Left ventricle myocardium inferior (tissue), 1 donor: ENCODE data around the gene GRIN3A. TPM values are rescaled to one million over a fixed set of nuclear protein-coding genes. Genes with fewer than 3 reads are reported as not detected.

Source experiments
- DNase-seq: peaks from one replicate; pipeline ENCODE4 v3.0.0-alpha.2; 2020
- H3K27ac ChIP-seq: fragments of 200-600 bp; replicated peaks from 2 replicates; pipeline ENCODE4 v1.8.0; 2021
- H3K27me3 ChIP-seq: fragments of 200-600 bp; 2 replicates; pipeline ENCODE4 v1.8.0; 2021; ENCODE audit warnings: low read depth
- H3K36me3 ChIP-seq: fragments of 200-600 bp; 2 replicates; pipeline ENCODE4 v1.8.0; 2021
- H3K4me1 ChIP-seq: fragments of 200-600 bp; 2 replicates; pipeline ENCODE4 v1.8.0; 2021
- H3K4me3 ChIP-seq: fragments of 200-600 bp; 2 replicates; pipeline ENCODE4 v1.8.0; 2021; ENCODE audit warnings: mild to moderate bottlenecking, moderate library complexity
- H3K9me3 ChIP-seq: fragments of 200-600 bp; replicated peaks from 2 replicates; pipeline ENCODE4 v1.8.0; 2021
- intact Hi-C: fragments of 100-400 bp; cut with micrococcal nuclease; formaldehyde crosslinking; loops from one replicate; pipeline ENCODE4 v1.11.0; 2022
- total RNA-seq: library from RNA; stranded (reverse); fragmentation: NEBNext Ultra II Directional; extraction: Animal tissue kit (Norgen Biotek cat#: 25700); gene quantifications from one replicate; pipeline ENCODE4 v1.2.1, GENCODE V29; 2021
- TF ChIP-seq, protein P1 (sequence below): fragments of 200-600 bp; IDR thresholded peaks from 2 replicates; pipeline ENCODE4 v1.8.0; 2021; ENCODE audit warnings: antibody characterized with exemption, mild to moderate bottlenecking, borderline replicate concordance
- donor health status: DM: no; HTN: yes; CAD: no; lungs with severe emphysema.

Gene GRIN3A
- total RNA-seq, 1 donor from 2014 or later = 0.49 TPM

DNA sequence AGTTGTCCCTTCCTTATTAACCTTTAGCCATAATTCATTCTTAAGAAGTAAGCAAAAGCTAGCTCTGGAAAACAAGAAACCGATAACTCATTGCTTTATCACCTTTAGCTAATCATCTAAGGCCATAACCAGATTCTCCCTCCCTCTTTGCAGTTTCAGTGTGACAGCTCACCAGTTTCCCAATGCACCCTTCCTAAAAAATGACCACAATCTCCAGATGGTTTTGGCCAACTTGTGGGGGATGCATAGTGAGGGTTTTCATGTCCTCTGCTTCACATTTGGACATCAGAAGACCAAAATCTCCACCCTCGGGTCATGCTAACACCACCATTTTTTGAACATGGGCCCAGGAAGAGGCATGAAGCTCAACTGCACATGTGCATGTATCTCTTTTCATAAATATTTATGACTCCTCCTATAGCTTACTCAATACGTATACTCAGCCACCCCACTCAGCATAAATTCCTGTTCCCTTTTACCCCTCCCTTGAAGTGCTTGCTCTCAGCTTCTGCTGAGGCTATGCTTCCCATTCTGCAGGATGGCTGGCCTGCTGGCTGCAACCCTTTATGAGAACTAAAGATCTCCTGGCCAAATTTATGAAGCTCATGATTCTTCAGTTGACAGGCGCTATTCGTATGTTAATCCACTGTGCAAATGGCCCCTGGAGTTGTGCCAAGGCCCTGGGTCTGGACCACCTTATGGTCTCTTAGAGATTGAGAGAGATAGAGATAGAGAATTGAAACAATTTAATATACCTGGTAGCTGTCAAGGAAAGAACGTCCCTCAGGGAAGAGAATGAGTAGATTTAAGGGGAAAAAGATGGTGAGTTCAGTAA, 158.5 kb downstream of the GRIN3A start:
- no peaks in the 10 kb centered on the region for H3K36me3 ChIP-seq
- DNase-seq = no peak
- H3K4me1 ChIP-seq = no peaks in the 10 kb centered on the region
- intact Hi-C loops = no loop called here
- no peaks in the 10 kb centered on the region for H3K9me3 ChIP-seq
- TF ChIP-seq, protein P1, sequence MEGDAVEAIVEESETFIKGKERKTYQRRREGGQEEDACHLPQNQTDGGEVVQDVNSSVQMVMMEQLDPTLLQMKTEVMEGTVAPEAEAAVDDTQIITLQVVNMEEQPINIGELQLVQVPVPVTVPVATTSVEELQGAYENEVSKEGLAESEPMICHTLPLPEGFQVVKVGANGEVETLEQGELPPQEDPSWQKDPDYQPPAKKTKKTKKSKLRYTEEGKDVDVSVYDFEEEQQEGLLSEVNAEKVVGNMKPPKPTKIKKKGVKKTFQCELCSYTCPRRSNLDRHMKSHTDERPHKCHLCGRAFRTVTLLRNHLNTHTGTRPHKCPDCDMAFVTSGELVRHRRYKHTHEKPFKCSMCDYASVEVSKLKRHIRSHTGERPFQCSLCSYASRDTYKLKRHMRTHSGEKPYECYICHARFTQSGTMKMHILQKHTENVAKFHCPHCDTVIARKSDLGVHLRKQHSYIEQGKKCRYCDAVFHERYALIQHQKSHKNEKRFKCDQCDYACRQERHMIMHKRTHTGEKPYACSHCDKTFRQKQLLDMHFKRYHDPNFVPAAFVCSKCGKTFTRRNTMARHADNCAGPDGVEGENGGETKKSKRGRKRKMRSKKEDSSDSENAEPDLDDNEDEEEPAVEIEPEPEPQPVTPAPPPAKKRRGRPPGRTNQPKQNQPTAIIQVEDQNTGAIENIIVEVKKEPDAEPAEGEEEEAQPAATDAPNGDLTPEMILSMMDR = no peak
- no peaks in the 10 kb centered on the region for H3K27me3 ChIP-seq
- H3K27ac ChIP-seq = no peak overlapping the region
- no peak overlapping the region for H3K4me3 ChIP-seq

DNA sequence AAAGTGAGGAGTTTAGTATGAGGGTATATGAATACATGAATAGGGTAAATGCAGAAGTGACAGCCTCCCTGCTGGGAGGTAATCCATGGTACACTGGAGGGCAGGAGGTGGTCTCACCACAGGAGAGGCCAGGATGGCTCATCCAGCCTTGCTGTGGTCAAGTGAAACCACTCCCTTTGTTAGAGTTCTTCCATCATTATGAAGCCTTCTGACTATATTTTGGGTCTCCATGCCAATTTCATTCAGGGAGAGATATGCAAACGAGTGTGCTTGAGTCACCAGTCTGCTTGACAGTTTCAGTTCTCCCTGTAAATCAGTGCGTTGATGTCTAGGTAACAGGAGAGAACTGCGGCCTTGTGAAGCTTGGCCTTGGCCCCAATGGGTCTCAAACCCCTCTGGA, 160.1 kb downstream of the GRIN3A start:
- no peaks in the 10 kb centered on the region for H3K27me3 ChIP-seq
- TF ChIP-seq, protein P1 = no peak

DNA sequence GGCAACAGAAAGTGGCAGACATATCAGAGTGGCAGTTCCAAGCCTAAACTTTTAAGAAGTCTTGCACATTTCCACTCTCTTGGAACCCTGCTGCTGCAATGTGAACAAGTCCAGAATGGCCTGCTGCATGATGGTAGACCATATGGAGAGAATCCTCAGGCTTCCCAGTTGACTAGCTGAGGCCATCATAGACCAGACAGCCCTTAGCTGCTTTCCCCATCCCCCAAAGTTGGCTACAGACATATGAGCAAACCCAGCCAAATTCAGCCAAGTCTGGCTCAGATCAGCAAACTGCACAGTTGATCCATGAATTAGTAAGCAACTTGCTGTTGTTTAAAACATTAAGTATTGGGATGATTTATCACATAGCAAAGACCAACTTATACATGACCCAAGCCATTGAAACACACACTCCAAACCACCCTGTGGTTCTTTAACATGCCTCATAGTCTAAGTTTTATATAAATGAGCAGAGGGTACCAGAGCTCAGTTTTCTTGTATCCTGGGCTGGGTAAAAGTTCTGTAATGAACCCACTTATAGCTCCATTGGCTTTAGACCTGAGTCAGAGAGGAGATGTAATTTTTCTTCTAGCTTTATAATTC, 163.6 kb downstream of the GRIN3A start:
- intact Hi-C loops = no loop called here
- H3K9me3 ChIP-seq = no peaks in the 10 kb centered on the region
- no peak for DNase-seq
- no peaks in the 10 kb centered on the region for H3K27me3 ChIP-seq
- TF ChIP-seq, protein P1 = no peak
- no peaks in the 10 kb centered on the region for H3K36me3 ChIP-seq
- H3K4me1 ChIP-seq = peaks cover 6% of the 10 kb centered on the region
- no peak overlapping the region for H3K27ac ChIP-seq
- H3K4me3 ChIP-seq = no peak overlapping the region

More for the DNA sequence above, 160.1 kb downstream of the GRIN3A start:
- Histone ChIP-seq H3K4me3 (no peak overlapping the region), H3K36me3 (no peaks in the 10 kb centered on the region), H3K4me1 (no peaks in the 10 kb centered on the region), H3K27ac (no peak overlapping the region), H3K9me3 (no peaks in the 10 kb centered on the region)
- no peak for DNase-seq
- intact Hi-C loops = no loop called here

DNA sequence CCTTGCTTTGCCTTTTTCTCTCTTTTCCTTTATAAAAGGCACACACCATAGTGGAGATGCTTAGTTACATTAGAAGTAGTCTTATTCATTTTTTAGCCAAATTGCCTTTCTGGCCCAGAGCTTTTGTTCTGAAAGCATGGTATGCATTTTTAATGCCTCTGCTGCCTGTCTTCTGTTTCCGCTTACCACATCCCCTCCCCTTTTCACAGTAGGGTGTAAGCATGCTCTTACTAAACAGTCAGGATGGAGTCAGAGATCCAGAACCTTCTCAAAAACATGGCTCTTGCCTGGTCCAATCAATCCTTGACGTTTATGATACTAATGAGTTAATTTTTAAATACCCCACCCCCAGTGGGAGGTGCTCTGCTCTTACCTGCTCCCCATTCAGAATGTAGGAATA, 166.1 kb downstream of the GRIN3A start:
- H3K9me3 ChIP-seq = no peaks in the 10 kb centered on the region
- H3K27ac ChIP-seq = no peak overlapping the region
- no peaks in the 10 kb centered on the region for H3K27me3 ChIP-seq
- no peak overlapping the region for H3K4me3 ChIP-seq
- peaks cover 5% of the 10 kb centered on the region for H3K36me3 ChIP-seq
- H3K4me1 ChIP-seq = peaks cover 10% of the 10 kb centered on the region
- no peak for DNase-seq
- intact Hi-C loops = no loop called here
- TF ChIP-seq, protein P1 = no peak

DNA sequence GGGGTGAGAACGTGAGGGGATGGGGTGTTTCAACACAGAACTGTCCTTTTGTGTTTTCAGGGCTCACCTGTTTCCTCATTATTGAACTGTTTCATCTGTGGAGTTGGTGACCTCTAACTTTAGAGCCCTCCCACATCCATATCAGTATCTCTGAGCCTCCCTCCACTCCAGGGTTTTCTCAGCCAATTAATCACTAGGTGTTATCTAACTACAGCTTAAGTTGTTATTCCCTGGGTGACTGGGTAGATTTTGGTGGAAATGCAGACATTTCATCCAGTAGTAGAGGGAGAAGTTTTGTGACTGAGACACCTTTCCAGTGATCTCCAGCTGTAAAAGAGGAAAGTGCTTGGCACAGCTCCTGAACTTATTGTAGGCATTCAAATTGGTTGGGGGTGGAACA, 167.3 kb downstream of the GRIN3A start:
- no peak overlapping the region for H3K27ac ChIP-seq
- H3K36me3 ChIP-seq = peaks cover 15% of the 10 kb centered on the region
- TF ChIP-seq, protein P1 = no peak
- no peak overlapping the region for H3K4me3 ChIP-seq
- peaks cover 10% of the 10 kb centered on the region for H3K4me1 ChIP-seq
- H3K9me3 ChIP-seq = no peaks in the 10 kb centered on the region
- H3K27me3 ChIP-seq = no peaks in the 10 kb centered on the region
- intact Hi-C loops = no loop called here
- DNase-seq = no peak
